ENCODE results near the gene PARP14.

PARP14 gene

DNA sequence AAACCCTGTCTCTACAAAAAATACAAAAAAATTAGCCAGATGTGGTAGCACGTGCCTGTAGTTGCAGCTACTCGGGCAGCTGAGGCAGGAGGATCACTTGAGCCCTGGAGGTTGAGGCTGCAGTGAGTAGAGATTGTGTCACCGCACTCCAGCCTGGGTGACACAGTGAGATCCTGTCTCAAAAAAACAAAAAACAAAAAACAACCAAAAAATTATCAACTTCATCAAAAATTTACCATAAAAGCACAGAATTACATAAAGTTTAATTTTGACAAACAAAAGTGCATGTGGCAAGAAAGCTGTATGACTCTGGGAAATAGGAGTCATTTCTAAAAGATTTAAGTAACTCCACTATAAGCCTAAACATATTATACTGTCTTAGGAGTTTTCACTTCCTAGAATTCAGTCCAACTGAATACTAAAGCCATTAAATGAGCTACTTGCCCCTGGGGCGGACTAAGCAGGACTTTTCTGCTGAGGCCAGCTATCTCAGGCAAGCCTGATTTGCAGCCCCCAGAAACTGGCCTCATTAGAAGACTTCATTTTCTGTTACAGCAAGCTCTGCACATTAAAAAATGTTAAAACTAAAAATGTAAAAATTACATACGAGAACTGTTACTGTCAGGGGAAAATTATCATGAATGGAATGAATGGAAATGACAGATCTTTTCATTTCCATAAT is 90.0 kb downstream of the PARP14 start:
- no peak for DNase-seq (ENCODE audit: low spot score)

DNA sequence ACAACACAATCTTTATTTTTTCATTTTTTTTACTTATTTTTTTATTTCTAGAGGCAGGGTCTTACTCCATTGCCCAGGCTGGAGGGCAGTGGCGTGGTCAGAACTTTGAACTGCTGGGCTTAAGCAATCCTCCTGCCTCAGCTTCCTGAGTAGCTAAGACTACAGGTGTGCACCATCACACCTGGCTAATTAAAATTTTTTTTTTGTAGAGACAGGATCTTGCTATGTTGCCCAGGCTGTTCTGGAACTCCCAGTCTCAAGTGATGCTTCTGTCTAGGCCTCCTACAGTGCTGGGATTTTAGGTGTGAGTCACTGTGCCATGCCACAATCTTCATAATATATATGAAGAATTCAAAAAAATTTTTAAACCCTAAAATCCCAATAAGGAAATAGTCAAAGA is 92.2 kb downstream of the PARP14 start:
- no peak for DNase-seq (ENCODE audit: low spot score)

DNA sequence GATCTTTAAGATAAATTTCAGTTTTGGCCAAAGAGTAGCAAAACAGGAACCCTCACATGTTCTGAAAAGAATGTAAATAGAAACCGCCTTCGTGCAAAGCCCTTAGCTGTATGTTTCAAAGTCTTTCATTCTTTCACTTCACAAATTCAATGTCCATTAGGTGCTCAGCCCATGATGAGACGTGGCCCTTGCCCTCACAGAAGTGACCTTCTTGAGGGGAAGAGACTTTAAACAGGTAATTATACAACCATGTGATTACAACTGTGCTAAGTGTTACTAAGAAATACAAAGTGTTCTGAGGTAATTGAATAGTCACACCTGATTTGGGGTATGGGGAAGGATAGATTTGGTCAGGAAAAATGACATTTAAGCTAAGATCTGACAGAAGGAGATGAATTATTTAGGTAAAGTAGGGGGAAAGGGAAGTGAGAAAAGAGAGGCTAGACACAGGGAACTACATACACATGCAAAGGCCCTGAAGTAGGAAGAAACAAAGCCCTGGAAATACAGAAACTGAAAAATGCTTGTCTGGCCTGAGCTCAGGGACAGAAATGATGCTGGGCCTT is 93.4 kb downstream of the PARP14 start:
- no peak for DNase-seq (ENCODE audit: low spot score)

DNA sequence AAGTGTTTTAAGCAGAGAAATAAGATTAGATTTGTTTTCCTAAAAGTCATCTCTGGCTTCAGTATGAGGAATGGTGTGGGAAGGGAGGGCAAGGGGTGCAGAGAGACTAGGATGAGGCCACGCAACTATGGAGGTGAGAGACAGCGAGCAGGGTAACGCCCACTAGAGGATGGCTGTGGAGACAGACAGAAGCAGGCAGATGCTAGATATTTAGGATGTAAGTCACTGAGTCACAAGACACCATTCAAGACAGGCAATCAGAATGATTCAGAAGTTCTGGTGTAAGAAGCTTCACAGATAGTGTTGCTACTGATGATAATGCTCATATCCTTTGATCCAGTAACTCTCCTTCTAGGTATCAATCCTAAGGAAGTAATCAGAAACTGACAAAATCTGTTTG is 93.9 kb downstream of the PARP14 start:
- DNase-seq (ENCODE audit: low spot score) = no peak

DNA sequence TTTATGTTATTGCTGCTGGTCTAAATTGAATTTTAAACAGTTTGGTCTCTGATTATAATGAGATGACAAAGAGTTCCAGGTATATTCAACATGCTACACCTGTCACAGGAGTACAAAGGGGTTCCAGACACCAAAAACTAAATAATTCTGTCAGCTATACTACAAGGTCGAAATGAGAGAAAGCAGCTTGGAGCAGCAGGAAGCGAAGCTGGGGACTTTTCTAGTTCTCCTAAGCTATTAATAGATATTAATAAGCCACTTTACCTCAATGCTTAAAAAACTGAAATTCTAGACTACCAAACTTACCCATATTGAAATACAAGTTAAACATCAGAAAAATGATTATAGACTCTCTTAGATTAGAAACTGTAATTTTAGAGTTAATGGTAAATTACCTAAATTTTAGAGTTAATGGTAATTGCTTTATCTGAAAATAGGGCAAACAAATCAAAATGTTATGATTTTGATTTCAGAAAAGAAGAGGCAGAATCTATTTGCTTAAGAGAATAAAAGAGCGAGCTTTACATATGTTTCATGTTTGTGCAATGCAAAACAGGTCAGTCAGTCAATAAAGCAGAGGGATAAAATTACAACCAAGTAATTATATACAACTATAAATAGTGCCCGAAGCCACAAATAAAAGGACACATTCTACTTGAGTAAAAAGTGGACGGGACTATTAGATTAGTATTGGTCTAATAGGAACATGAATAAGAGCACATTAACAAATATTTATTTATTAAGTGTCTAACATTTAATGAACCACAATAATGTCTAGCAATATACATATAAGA is 96.2 kb downstream of the PARP14 start:
- no peak for DNase-seq (ENCODE audit: low spot score)

DNA sequence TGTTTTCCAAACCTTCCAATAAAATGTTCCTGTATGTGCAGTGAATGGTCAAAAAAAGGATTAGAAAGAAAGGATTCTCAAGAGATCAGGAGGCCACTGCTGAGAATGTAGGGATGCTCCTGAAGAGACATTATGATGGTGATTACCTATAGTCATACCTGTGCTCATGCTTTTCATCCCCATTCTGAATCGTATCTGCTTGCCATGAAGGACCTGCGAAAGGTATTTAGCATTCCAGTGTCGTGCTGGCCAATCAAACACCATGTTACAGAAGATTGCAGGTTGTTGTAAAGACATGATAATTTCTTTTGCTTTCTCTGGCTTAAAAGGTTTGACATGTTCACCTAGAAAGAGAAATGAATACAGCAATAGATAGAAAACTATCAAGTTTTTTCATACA is 96.9 kb downstream of the PARP14 start:
- DNase-seq (ENCODE audit: low spot score) = no peak

Data from kidney capillary endothelial cell (primary cell).